Superior temporal gyrus (tissue), 1 donor: ENCODE measurements around the gene ERFE.

Experiments used
- DNase-seq: peaks from one replicate; pipeline ENCODE4 v3.0.0-alpha.2; 2016; ENCODE audit errors: extremely low spot score

ERFE gene

DNA sequence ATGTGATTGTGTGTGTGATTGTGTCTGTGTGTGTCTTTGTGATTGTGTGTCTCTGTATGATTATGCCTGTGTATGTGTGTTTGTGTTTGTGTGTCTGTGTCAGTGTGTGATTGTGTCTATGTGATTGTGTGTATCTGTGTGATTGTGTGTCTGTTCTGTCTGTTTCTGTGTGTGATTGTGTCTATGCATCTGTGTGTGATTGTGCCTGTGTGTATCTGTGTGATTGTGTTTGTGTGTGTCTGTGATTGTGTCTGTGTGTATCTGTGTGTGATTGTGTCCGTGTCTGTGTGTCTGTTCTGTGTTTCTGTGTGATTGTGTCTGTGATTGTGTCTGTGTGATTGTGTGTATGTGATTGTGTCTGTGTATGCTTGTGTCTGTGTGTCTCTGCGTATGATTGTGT is 32.4 kb upstream of the ERFE start:
- DNase-seq = no peak

DNA sequence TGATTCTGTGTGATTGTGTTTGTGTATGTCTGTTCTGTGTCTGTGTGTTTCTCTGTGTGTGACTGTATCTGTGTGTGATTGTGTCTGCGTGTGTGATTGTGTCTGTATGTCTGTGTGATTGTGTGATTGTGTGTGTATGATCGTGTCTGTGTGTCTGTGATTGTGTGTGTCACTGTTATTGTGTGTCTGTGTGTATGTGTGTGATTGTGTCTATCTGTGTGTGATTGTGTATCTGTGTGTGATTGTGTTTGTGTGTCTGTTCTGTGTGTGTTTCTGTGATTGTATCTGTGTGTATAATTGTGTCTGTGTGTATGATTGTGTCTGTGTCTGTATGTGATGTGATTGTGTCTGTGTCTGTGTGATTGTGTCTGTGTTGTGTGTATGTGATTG is 32.0 kb upstream of the ERFE start:
- no peak for DNase-seq

DNA sequence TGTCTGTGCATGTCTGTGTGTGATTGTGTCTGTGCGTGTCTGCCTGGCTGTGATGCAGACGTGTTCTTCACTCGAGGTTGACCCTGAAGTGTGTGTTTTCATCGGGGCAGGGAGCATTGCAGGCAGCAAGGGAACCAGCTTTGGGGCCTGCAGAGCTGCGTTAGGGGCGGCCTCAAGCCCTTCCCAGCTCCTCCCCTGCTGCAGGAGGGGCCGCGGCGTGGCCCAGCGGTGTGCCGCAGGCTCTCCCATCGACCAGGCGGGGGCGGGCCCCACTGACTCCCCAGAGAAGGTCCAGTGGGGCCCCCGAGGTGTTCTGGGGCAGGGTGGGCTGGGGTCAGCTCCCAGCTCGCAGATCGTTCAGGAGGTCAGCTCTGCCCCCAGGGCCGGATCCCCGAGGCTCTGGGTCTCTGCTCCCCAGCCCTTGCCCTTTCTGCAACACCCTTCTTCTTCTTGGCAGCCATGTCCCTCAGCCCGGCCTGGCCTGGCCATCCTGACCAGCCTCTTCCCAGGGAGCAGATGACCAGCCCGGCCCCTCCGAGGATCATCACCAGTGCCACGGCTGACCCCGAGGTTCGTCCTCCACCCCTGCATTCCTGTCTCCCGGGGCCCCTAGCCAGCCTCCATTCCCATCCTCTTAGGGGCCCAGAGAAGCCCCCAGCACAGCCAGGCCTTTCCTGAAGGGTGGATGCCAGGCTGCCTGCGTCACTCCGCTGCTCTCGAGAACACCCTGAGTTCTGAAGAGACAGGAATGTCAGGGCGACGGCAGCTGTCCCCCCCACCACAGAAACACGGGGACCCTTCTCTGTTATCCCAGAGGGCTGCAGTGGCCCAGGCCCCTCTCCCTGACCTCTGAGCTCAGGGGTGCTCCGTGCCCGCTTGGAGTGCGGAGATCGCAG is 31.4 kb upstream of the ERFE start:
- no peak for DNase-seq

DNA sequence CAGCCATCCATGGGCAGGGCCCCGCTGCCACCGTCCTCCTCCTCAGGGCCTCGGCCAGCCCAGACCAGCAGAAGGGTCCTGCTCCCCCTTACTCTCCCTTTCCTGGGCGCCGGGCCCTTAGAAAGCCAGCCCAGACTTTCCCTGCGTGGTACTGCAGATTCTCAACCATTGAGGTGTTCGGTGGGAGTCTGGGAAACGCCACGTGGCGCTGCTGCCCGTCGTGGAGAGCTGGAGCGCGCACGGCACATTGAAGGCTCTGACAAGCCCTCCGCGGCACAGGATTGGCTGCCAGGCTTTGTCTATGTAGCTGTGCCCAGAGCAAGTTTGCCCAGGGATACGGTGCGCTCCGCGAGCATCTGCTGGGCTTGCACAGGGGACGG is 30.7 kb upstream of the ERFE start:
- DNase-seq = no peak

DNA sequence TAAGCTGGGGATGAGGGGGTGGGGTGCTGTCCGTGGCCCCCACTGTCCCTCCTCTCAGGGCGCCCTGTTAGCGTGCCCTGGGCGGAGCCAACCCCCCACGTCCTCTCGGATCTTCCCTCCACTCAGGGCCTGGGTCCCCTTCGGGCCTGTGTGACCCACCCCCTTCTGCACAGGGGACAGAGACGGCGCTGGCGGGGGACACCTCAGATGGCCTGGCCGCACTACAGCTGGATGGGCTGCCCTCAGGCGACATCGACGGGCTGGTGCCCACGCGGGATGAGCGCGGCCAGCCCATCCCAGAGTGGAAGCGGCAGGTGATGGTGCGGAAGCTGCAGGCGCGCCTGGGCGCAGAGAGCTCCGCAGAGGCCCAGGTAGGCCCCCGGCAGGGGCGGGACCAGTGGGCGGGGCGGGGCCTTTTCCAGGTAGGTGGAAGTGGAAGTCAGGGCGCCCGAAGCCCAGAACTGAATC is 30.2 kb upstream of the ERFE start:
- DNase-seq = no peak

DNA sequence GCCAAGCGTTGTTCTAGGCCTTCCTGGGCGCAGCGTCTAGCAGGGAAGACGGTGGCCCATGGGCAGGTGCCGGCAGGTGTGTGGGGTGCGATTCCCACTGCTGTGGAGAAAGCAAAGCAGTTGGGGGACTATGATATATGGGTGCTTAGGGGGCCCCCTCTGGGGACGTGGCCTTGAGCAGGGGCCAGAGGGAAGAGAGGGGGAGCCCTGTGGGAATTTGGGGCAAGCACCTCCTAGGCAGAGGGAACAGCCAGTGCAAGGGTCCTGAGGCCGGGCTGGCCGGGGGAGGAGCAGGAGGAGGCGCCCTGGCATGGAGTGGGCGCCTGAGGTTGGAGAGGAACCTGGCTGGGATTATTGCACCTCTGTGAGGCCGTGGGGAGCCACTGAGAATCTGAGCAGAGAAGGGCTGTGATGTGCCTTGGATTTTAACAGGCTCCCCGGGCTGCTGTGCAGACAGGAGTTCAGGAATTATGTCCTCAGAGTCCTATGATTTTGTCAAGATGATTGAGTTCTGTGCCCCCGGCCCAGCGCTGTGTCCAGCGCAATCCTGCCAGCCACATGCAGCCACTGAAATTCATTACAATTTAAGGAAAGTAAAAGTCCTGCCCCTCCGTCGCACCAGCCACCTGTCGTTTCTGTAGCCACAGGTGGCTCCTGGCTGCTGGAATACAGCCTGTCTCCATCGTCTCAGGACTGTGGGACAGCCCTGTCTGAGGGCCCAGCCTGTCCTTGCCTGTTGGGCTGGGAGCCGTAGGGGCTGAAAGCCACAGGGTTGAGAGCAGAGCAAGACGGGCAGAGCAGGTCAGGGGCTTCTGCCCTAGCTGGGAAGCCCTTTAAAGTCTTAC is 29.4 kb upstream of the ERFE start:
- DNase-seq = no peak

DNA sequence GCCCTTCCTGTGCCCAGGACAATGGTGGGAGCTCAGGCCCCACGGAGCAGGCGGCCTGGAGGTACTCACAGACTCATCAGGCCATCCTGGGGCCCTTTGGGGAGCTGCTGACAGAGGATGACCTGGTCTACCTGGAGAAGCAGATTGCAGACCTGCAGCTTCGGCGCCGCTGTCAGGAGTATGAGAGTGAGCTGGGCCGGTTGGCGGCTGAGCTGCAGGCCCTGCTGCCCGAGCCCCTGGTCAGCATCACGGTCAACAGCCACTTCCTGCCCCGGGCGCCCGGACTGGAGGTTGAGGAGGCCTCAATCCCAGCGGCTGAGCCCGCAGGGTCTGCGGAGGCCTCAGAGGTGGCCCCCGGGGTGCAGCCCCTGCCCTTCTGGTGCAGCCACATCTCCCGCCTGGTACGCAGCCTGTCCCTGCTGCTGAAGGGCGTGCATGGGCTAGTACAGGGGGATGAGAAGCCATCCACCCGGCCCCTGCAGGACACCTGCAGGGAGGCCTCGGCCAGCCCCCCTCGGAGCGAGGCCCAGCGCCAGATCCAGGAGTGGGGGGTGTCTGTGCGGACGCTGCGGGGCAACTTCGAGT is 28.6 kb upstream of the ERFE start:
- no peak for DNase-seq

DNA sequence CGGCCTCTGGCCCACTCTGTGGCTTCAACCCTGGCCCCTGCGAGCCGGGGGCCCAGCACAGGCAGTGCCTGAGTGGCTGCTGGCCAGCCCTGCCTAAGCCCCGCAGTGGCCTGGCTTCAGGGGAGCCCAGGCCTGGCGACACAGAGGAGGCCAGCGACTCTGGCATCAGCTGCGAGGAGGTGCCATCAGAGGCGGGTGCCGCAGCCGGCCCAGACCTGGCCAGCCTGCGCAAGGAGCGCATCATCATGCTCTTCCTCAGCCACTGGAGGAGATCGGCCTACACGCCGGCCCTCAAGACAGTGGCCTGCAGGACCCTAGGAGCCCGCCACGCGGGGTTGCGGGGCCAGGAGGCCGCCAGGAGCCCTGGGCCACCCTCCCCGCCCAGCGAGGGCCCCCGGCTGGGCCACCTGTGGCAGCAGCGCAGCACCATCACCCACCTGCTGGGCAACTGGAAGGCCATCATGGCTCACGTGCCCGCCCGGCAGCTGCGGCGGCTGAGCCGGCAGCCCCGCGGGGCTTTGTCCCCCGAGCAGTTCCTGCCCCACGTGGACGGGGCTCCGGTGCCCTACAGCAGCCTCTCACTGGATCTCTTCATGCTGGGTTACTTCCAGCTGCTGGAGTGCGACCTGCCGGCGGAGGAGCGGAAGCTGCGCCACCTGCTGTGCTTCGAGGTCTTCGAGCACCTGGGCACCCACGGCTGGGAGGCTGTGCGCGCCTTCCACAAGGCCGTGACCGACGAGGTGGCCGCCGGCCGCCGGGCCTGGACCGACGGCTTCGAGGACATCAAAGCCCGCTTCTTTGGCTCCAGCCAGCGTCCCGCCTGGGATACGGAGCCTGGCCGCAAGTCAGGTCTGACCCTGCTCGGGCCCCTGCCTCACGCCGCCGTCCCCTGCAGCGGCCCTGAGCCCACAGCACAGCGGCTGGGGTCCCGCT is 27.8 kb upstream of the ERFE start:
- no peak for DNase-seq

DNA sequence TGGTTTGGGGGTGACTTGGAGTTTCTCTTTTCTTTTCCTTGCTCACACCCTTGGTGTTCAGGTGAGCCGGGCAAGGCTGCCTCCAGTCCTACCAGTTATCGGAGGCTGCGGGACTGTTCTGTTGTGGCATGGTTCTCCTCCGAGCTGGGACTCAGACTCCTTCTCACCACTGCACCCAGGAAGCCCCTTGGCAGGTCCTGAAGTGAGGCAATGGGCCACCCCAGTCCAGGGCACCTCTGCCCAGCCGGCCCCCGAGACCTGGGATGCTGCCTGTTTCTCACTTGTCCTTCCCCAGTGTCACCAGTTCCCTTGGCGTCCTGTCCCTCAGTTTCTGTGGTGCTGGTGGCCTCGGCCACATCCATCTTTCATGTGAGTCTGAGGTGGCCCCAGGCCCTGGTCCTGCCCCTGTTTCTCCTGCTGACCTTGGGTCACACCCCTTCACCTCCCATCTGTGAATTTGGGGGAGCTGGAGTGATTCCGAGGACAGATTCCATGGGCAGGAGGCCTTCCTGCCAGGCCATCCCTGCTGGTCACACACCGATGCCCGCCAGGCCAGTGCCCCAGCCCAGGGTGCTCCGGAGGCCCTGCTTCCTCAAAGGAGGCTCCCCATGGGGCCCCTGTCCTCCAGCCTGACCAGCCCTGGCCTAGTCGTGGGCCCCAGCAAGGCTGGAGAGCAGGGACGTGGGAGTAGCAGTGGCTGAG is 26.9 kb upstream of the ERFE start:
- DNase-seq = no peak

DNA sequence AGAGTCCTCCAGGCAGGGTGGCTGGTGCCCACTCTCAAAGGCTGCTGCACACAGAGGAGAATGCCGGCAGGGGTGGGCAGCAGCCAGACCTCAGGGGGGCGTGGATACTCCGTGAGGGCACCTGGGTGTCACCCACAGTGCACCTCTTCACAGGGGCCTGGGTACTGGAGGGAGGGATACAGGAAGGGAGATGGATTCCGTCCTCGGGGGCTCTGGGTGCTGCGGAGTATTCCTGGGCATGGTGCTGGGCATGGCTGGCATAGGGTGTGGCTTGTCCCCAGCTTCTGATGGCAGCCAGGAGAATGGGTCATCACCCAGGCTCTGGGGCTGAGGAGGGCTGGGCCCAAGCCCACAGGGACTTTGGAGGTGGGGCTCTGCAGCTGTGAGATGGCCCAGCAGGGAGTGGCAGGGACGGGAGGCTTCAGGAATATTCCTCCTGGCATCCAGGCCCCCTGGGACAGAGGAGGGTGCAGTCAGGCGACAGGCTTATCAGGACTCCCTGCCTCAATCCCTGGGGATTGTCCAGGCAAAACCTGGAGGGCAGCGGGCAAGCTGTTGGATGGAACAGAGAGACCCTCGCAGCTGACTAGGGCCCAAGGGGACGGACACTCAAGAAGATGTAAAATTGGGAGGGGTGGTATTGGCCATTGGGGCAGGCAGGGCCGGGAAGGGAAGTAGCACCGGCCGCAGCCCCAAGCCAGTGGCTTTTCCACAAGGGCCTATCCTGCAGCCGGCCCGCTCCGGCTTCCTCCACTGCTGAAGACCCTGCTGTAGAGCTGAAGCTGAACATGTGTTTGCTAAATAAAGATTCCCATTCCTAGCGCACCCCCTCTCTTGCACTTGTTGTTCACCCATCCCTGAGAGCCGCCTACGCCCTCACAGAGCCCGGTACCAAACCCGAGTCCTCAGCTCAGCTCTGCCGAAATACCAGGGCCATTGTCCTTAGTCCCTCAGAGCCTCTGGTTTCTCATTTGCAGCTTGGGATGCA is 26.0 kb upstream of the ERFE start:
- no peak for DNase-seq

DNA sequence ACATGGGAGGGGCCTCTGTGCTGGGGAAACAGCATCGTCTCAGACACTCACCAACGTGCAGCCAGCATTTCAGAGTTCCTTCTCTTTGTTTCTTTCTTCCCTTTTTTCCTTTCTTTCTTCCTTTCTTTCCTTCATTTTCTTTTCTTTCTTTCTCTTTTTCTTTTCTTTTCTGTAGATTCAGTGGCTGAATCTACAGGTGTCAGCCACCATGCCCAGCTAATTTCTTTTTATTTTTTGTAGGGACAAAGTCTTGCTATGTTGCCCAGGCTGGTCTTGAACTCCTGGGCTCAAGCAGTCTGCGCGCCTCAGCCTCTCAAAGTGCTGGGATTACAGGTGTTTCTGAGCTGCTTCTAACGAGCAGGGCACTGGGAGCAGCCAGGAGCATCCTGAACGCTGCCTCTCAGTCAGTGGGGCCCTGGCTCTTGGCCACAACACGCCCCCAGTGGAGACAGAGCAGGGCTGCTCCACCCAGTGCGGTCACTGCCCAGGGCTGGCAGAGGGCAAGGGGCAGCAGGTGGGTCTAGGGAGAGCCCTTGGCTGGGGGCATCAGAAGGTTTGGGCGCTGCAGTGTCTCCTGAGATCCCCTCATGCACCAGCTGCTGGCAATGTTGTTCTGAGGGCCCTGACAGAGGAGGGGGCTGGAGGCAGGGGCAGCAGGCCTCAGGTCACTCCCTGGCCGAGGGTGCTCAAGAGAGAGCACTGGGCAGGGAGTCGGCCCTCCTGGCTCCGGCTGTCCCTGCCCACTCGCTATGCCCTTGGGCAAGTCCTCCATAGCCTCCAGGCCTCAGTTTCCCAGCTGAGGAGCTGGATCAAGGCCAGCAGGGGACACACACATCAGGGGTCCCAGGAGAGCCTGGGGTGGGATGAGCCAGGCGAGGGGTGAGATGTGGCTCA is 25.0 kb upstream of the ERFE start:
- no peak for DNase-seq

DNA sequence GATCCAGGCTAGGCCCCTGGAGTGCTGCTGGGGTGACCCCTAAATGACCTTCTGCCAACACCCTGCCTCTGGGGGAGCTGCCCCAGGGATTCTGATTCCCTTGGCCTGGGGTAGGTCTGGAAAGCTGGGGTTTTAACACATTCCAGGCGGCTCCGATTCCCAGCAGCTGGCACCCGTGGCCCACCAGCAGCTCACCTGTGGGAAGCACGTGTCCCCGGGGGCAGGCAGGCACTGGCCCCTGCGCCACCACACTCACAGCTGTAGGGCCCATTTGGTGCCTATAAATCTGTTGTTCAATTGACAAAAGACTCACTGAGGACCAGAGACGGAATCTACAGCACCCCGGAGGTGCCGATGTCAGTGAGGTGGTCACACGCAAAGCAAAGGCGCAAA is 24.4 kb upstream of the ERFE start:
- no peak for DNase-seq

DNA sequence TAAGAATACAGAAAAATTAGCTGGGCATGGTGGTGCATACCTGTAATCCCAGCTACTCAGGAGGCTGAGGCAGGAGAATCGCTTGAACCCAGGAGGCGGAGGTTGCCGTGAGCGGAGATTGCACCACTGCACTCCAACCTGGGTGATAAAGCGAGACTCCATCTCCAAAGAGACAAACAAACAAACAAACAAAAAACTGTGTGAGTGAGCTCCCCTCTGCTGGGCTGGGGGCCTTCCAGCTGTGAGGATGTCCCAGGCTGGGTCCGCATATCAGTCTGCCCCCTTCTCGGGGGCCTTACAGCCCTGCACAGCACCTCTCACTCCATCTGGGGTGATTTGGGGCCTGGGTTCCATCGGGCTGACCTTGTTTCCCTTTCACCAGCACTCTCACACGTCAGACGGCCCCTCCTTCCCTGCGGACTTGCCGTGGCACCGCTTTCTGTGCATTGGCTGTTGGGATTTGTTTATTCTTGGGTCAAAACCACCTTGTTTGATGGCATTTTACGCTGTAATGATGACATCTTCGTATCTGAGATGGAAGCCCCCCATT is 23.1 kb upstream of the ERFE start:
- no peak for DNase-seq

DNA sequence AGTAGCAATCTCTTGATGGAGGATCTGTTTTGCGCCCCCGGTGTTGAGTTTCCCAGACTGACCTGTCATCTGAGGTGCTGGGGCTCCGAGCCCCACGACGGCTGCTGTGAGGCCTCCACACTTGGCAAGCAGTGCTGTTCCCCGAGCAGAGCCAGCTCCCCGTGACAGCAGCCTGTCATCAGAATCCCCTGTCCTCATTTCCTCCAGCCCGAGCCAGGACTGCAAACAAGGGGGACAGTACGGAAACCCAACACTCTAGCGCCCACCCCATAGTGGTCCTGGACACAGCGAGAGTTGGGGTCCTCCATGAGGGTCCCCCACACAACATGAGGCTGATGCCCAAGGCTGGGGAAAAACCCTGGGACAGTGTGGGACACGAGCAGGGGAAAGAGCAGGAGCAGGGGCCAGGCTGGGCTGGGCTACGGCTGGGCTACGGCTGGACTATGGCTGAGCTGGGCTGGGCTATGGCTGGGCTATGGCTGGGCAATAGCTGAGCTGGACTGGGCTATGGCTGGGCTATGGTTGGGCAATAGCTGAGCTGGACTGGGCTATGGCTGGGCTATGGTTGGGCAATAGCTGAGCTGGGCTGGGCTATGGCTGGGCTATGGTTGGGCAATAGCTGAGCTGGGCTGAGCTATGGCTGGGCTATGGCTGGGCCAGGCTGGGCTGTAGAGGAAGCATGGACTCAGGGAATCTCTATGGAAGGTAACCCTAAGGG is 21.8 kb upstream of the ERFE start:
- no peak for DNase-seq

DNA sequence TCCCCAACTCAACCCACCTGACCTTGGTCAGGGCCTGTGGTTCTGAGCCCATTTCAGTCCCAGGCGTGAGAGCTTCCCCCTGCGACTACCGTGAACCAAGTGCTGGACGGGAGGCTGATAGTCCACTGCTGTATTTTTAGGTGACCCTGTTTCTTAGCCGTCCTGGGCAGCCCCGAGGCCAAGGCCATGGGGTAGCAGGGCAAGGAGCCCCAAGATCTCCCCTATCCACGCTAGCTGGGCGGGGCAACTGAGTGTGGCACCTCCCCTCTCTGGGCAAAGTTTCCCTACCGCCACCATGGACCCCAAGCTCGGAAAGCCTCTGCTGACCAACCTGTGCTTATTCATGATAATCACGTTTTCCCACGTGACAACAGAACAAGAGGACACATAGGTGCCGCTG is 20.9 kb upstream of the ERFE start:
- DNase-seq = no peak

DNA sequence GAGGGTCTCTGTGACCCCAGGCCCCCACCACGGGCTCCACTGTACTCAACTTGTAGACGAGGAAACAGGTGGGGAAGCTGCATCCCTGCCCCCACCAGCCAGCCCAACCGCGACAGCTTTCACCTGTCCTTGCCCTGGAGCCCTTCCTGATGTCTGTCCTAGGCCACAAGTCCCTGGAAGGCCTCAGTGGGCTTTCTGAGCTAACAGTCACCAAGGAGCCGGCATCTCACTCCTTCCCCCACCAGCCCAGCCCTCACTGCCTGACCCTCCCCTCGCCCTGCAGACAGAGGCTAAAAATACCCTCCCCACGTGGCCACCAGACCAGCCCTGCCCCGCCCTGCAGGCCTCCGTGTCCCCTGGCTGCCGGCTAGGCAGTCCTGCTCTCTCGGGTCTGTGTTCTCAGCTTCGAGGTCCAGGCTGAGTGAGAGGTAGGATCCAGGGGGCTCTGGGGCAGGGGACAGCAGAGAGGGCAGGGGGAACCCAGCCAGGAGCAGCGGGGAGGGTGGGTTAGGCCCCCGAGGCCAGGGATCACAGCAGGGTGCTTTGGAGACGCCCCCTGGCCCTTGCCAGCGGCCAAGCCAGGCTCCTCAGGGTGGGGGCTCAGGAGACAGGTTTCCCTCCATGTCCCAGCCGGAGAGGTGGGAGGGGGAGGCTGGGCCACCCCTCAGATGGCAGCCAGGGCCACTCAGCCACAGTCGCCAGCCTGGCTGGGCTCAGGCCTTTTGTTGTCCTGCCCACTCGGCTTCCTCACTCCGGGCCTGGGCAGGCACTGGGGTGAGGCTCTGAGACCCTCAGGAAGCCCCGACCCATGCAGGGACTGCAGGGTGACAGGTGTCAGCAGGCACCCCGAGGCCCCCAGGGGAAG is 20.2 kb upstream of the ERFE start, which contains the start of gene KLHL30:
Gene KLHL30 (plus strand): TSS at position 338 of the 865 bp plus-strand sequence. CDS start 2,087 bp downstream, outside the sequence.
- no peak for DNase-seq
